ACC112 (cell line): ENCODE data around the gene ITFG1.

Source experiments
- H2AFZ ChIP-seq: fragments of 200-600 bp; sonication (generic); one replicate; pipeline ENCODE4 v1.6.0; 2017; ENCODE audit warnings: antibody characterized with exemption, low read length; ENCODE audit not compliant: unreplicated experiment
- H3K27ac ChIP-seq: fragments of 200-600 bp; sonication (generic); 2 replicates; pipeline ENCODE4 v1.5.1; 2014; ENCODE audit warnings: low read depth, mild to moderate bottlenecking, antibody characterized with exemption, low read length, moderate library complexity
- H3K27me3 ChIP-seq: fragments of 200-600 bp; sonication (generic); 2 replicates; pipeline ENCODE4 v1.6.1; 2014; ENCODE audit warnings: mild to moderate bottlenecking, antibody characterized with exemption, low read length, moderate library complexity, mixed read lengths; ENCODE audit not compliant: insufficient read depth
- H3K36me3 ChIP-seq: fragments of 200-600 bp; sonication (generic); 2 replicates; pipeline ENCODE4 v1.6.1; 2016; ENCODE audit warnings: mild to moderate bottlenecking, antibody characterized with exemption, low read length, moderate library complexity, mixed read lengths; ENCODE audit not compliant: insufficient read depth
- H3K4me1 ChIP-seq: fragments of 200-600 bp; sonication (generic); one replicate; pipeline ENCODE4 v1.6.1; 2016; ENCODE audit warnings: low read length, mixed read lengths; ENCODE audit not compliant: insufficient read depth, unreplicated experiment, control insufficient read depth
- H3K4me3 ChIP-seq: fragments of 200-600 bp; sonication (generic); 2 replicates; pipeline ENCODE4 v1.5.1; 2014; ENCODE audit warnings: mild to moderate bottlenecking, low read depth, low read length
- H3K79me2 ChIP-seq: fragments of 200-600 bp; sonication (generic); one replicate; pipeline ENCODE4 v1.6.0; 2016; ENCODE audit warnings: low read length; ENCODE audit not compliant: control insufficient read depth, unreplicated experiment, insufficient read depth

The ITFG1 gene

GRCh38 chr16:47299587-47299986, 161.3 kb downstream of the ITFG1 start:
- H3K79me2 ChIP-seq = no peaks in the 10 kb centered on the region
- H3K4me1 ChIP-seq = no peaks in the 10 kb centered on the region
- no peak overlapping the region for H2AFZ ChIP-seq
- no peak overlapping the region for H3K27ac ChIP-seq
- peaks cover 5% of the 10 kb centered on the region; the same call in 1 of the 2 replicates for H3K36me3 ChIP-seq
- no peaks in the 10 kb centered on the region for H3K27me3 ChIP-seq
- H3K4me3 ChIP-seq = no peak overlapping the region

GRCh38 chr16:47284999-47285398, 175.9 kb downstream of the ITFG1 start:
- Histone ChIP-seq H3K36me3 (peaks cover 11% of the 10 kb centered on the region; the same call in 1 of the 2 replicates), H3K4me3 (no peak overlapping the region), H3K79me2 (no peaks in the 10 kb centered on the region), H2AFZ (no peak overlapping the region), H3K27me3 (no peaks in the 10 kb centered on the region), H3K27ac (no peak overlapping the region), H3K4me1 (no peaks in the 10 kb centered on the region)

GRCh38 chr16:47278306-47278970, 182.4 kb downstream of the ITFG1 start:
- no peak overlapping the region for H3K27ac ChIP-seq
- no peak overlapping the region for H3K4me3 ChIP-seq
- no peak overlapping the region for H2AFZ ChIP-seq
- H3K4me1 ChIP-seq = no peaks in the 10 kb centered on the region
- H3K79me2 ChIP-seq = no peaks in the 10 kb centered on the region
- no peaks in the 10 kb centered on the region for H3K27me3 ChIP-seq
- H3K36me3 ChIP-seq = peaks cover 4% of the 10 kb centered on the region; the same call in 1 of the 2 replicates

GRCh38 chr16:47276522-47276921, 184.3 kb downstream of the ITFG1 start:
- no peaks in the 10 kb centered on the region for H3K27me3 ChIP-seq
- H3K79me2 ChIP-seq = no peaks in the 10 kb centered on the region
- H3K4me1 ChIP-seq = no peaks in the 10 kb centered on the region
- H3K27ac ChIP-seq = no peak overlapping the region
- no peaks in the 10 kb centered on the region for H3K36me3 ChIP-seq
- H3K4me3 ChIP-seq = no peak overlapping the region
- H2AFZ ChIP-seq = no peak overlapping the region

GRCh38 chr16:47262938-47263337, 197.9 kb downstream of the ITFG1 start:
- no peak overlapping the region for H3K4me3 ChIP-seq
- peaks cover 2% of the 10 kb centered on the region; the same call in 1 of the 2 replicates for H3K36me3 ChIP-seq
- H2AFZ ChIP-seq = no peak overlapping the region
- H3K79me2 ChIP-seq = no peaks in the 10 kb centered on the region
- no peaks in the 10 kb centered on the region for H3K4me1 ChIP-seq
- H3K27me3 ChIP-seq = no peaks in the 10 kb centered on the region
- H3K27ac ChIP-seq = no peak overlapping the region

- H3K4me3 ChIP-seq = no peak overlapping the region
- peaks cover 7% of the 10 kb centered on the region; the same call in 1 of the 2 replicates for H3K36me3 ChIP-seq
- no peak overlapping the region for H2AFZ ChIP-seq
- H3K27me3 ChIP-seq = no peaks in the 10 kb centered on the region
- H3K4me1 ChIP-seq = no peaks in the 10 kb centered on the region
- no peak overlapping the region for H3K27ac ChIP-seq
- no peaks in the 10 kb centered on the region for H3K79me2 ChIP-seq
Observed at GRCh38 chr16:47260503-47260902, 200.4 kb downstream of the ITFG1 start.

- H3K79me2 ChIP-seq = no peaks in the 10 kb centered on the region
- H3K36me3 ChIP-seq = peaks cover 7% of the 10 kb centered on the region; the same call in 1 of the 2 replicates
- no peak overlapping the region for H3K4me3 ChIP-seq
- no peak overlapping the region for H2AFZ ChIP-seq
- no peak overlapping the region for H3K27ac ChIP-seq
- no peaks in the 10 kb centered on the region for H3K27me3 ChIP-seq
- H3K4me1 ChIP-seq = no peaks in the 10 kb centered on the region
Observed at GRCh38 chr16:47258874-47259461, 201.9 kb downstream of the ITFG1 start.

- peaks cover 7% of the 10 kb centered on the region; the same call in 1 of the 2 replicates for H3K36me3 ChIP-seq
- no peaks in the 10 kb centered on the region for H3K27me3 ChIP-seq
- no peak overlapping the region for H3K4me3 ChIP-seq
- H2AFZ ChIP-seq = no peak overlapping the region
- no peaks in the 10 kb centered on the region for H3K4me1 ChIP-seq
- no peaks in the 10 kb centered on the region for H3K79me2 ChIP-seq
- no peak overlapping the region for H3K27ac ChIP-seq
Observed at GRCh38 chr16:47254756-47255155, 206.1 kb downstream of the ITFG1 start.

- Histone ChIP-seq H3K4me3 (no peak overlapping the region), H3K27ac (no peak overlapping the region), H3K27me3 (no peaks in the 10 kb centered on the region), H2AFZ (no peak overlapping the region), H3K4me1 (no peaks in the 10 kb centered on the region), H3K79me2 (no peaks in the 10 kb centered on the region), H3K36me3 (no peaks in the 10 kb centered on the region)
Observed at GRCh38 chr16:47250983-47251382, 209.9 kb downstream of the ITFG1 start.

GRCh38 chr16:47247690-47248089, 213.2 kb downstream of the ITFG1 start:
- no peaks in the 10 kb centered on the region for H3K27me3 ChIP-seq
- H2AFZ ChIP-seq = no peak overlapping the region
- H3K79me2 ChIP-seq = no peaks in the 10 kb centered on the region
- no peaks in the 10 kb centered on the region for H3K36me3 ChIP-seq
- H3K4me1 ChIP-seq = no peaks in the 10 kb centered on the region
- H3K4me3 ChIP-seq = no peak overlapping the region
- H3K27ac ChIP-seq = no peak overlapping the region

GRCh38 chr16:47244206-47244605, 216.7 kb downstream of the ITFG1 start:
- Histone ChIP-seq H3K36me3 (no peaks in the 10 kb centered on the region), H3K27ac (no peak overlapping the region), H3K27me3 (no peaks in the 10 kb centered on the region), H2AFZ (no peak overlapping the region), H3K79me2 (no peaks in the 10 kb centered on the region), H3K4me1 (no peaks in the 10 kb centered on the region), H3K4me3 (no peak overlapping the region)
